IMR-90 (cell line): ENCODE data around the gene FAM98C. TPM values are rescaled to one million over a fixed set of nuclear protein-coding genes. Genes with fewer than 3 reads are reported as not detected.

Experiments
- ATAC-seq: fragments of 200-7000 bp; cut with Tn5 transposase; 2 replicates; pipeline ENCODE4 v1.9.1; 2020; ENCODE audit warnings: low read depth, mild to moderate bottlenecking, moderate library complexity
- BruUV-seq: library from RNA; stranded (reverse); fragments of 400-500 nt; replicated peaks from 2 replicates; lab custom pipeline; 2021; lab: Mats Ljungman, UMichigan
- CTCF ChIA-PET: fragments of 300-600 bp; formaldehyde crosslinking; extraction: SDS; loops from one replicate; lab custom pipeline; 2021; ENCODE audit warnings: antibody characterized with exemption; lab: Yijun Ruan, JAX
- POLR2A ChIA-PET: fragments of 300-600 bp; sonication (Branson Sonifier 250); formaldehyde crosslinking; loops from one replicate; lab custom pipeline; 2022; ENCODE audit warnings: antibody characterized with exemption; ENCODE audit not compliant: unreplicated experiment; lab: Charles Lee
- DNase-seq: peaks from one replicate; pipeline ENCODE4 v3.0.0; 2013
- H2AFZ ChIP-seq: replicated peaks from 2 replicates; pipeline ENCODE3; 2013; ENCODE audit warnings: low read length, mild to moderate bottlenecking; ENCODE audit not compliant: poor library complexity
- H2AK5ac ChIP-seq: 2 replicates; pipeline ENCODE4 v1.6.1; 2013; ENCODE audit warnings: low read depth, low read length, inconsistent platforms
- H2AK9ac ChIP-seq: replicated peaks from 2 replicates; pipeline ENCODE3; 2013; ENCODE audit warnings: mild to moderate bottlenecking, low read depth, low read length, moderate library complexity; ENCODE audit not compliant: poor library complexity
- H2BK120ac ChIP-seq: 2 replicates; pipeline ENCODE4 v1.6.1; 2013; ENCODE audit warnings: low read depth, low read length, inconsistent platforms
- H2BK15ac ChIP-seq: 3 replicates; pipeline ENCODE4 v1.6.1; 2013; ENCODE audit warnings: low read depth, low read length, inconsistent platforms
- H2BK20ac ChIP-seq: 2 replicates; pipeline ENCODE4 v1.6.1; 2013; ENCODE audit warnings: low read depth, mild to moderate bottlenecking, inconsistent platforms, low read length, moderate library complexity
- H2BK5ac ChIP-seq: 2 replicates; pipeline ENCODE4 v1.6.1; 2013; ENCODE audit warnings: mild to moderate bottlenecking, low read depth, low read length, inconsistent platforms; ENCODE audit not compliant: poor library complexity, severe bottlenecking
- H3K14ac ChIP-seq: replicated peaks from 2 replicates; pipeline ENCODE4 v1.6.1; 2013; ENCODE audit warnings: low read depth, low read length, inconsistent platforms
- H3K18ac ChIP-seq: 2 replicates; pipeline ENCODE4 v1.6.1; 2013; ENCODE audit warnings: low read depth, low read length, control low read depth
- H3K23ac ChIP-seq: 2 replicates; pipeline ENCODE4 v1.6.1; 2013; ENCODE audit warnings: low read depth, low read length, inconsistent platforms
- H3K27ac ChIP-seq: 2 replicates; pipeline ENCODE4 v1.5.1; 2013; ENCODE audit warnings: mild to moderate bottlenecking, control low read depth, low read length; ENCODE audit not compliant: insufficient read depth
- H3K27me3 ChIP-seq: 2 replicates; pipeline ENCODE4 v1.6.1; 2013; ENCODE audit warnings: low read length; ENCODE audit not compliant: control insufficient read depth, insufficient read depth
- H3K36me3 ChIP-seq: 2 replicates; pipeline ENCODE4 v1.6.1; 2013; ENCODE audit warnings: low read length, mixed read lengths; ENCODE audit not compliant: control insufficient read depth, insufficient read depth
- H3K4ac ChIP-seq: 2 replicates; pipeline ENCODE4 v1.6.1; 2013; ENCODE audit warnings: low read depth, low read length, inconsistent platforms
- H3K4me1 ChIP-seq: 2 replicates; pipeline ENCODE4 v1.6.1; 2013; ENCODE audit warnings: low read length, mixed read lengths; ENCODE audit not compliant: control insufficient read depth, insufficient read depth
- H3K4me2 ChIP-seq: 2 replicates; pipeline ENCODE4 v1.6.1; 2013; ENCODE audit warnings: low read depth, mild to moderate bottlenecking, control low read depth, low read length, moderate library complexity
- H3K4me3 ChIP-seq: 2 replicates; pipeline ENCODE4 v1.5.1; 2013; ENCODE audit warnings: low read depth, mild to moderate bottlenecking, control low read depth, low read length, moderate library complexity; ENCODE audit not compliant: insufficient read depth
- H3K56ac ChIP-seq: 2 replicates; pipeline ENCODE4 v1.6.1; 2013; ENCODE audit warnings: low read length, inconsistent platforms; ENCODE audit not compliant: insufficient read depth; ENCODE audit errors: extremely low read depth
- H3K79me1 ChIP-seq, 2 experiments: 2 replicates each; pipeline ENCODE4 v1.6.1; 2013; ENCODE audit warnings: low read length in 2 of 2, inconsistent platforms in 1 of 2, low read depth in 1 of 2
- H3K9ac ChIP-seq: 2 replicates; pipeline ENCODE4 v1.6.1; 2013; ENCODE audit warnings: low read depth, low read length, control low read depth
- H3K9me1 ChIP-seq: 2 replicates; pipeline ENCODE4 v1.6.1; 2013; ENCODE audit warnings: low read length, inconsistent platforms; ENCODE audit not compliant: insufficient read depth
- H3K9me3 ChIP-seq: 2 replicates; pipeline ENCODE4 v1.6.1; 2013; ENCODE audit warnings: low read length; ENCODE audit not compliant: control insufficient read depth, insufficient read depth
- H4K20me1 ChIP-seq: 2 replicates; pipeline ENCODE4 v1.6.1; 2013; ENCODE audit warnings: low read length, inconsistent platforms; ENCODE audit not compliant: insufficient read depth
- H4K5ac ChIP-seq: 2 replicates; pipeline ENCODE4 v1.6.1; 2013; ENCODE audit warnings: mild to moderate bottlenecking, low read depth, low read length, control low read depth
- H4K8ac ChIP-seq, 2 experiments: 2 replicates each; pipeline ENCODE4 v1.6.1; 2013; ENCODE audit warnings: low read depth in 2 of 2, low read length in 2 of 2, control low read depth in 1 of 2, inconsistent platforms in 1 of 2
- H4K91ac ChIP-seq: 2 replicates; pipeline ENCODE4 v1.6.1; 2013; ENCODE audit warnings: low read depth, low read length, inconsistent platforms; ENCODE audit not compliant: insufficient read depth
- CHD1 ChIP-seq: IDR thresholded peaks from 2 replicates; pipeline ENCODE4 v1.6.1; 2012; ENCODE audit warnings: low read depth, low read length, improper control_type of control experiment
- CTCF ChIP-seq: conservative IDR thresholded peaks from 2 replicates; pipeline ENCODE4 v1.5.1; 2012; ENCODE audit warnings: mild to moderate bottlenecking, low read depth, low read length, improper control_type of control experiment
- NFE2L2 ChIP-seq: fragments of 150-350 bp; IDR thresholded peaks from 2 replicates; pipeline ENCODE4 v1.6.1; 2016; ENCODE audit warnings: low read depth, mild to moderate bottlenecking, low read length
- RFX5 ChIP-seq: IDR thresholded peaks from 2 replicates; pipeline ENCODE4 v1.8.0; 2012; ENCODE audit warnings: low read depth, mild to moderate bottlenecking, low read length, moderate library complexity
- WGBS, 2 experiments: methylation state at CpG; one replicate each; pipeline versions ENCODE4 v1.1.5 to v1.1.7; 2013; ENCODE audit warnings: missing lambda C conversion rate in 2 of 2; ENCODE audit not compliant: insufficient read length in 1 of 2; ENCODE audit errors: extremely low coverage in 2 of 2; 5-methylcytosine and 5-hydroxymethylcytosine counted together
- dilution Hi-C: fragments of 300-500 bp; cut with HindIII; formaldehyde crosslinking; loops from one replicate; pipeline ENCODE4 v1.14.3; 2018; ENCODE audit warnings: low sequenced_read_pairs; ENCODE audit not compliant: unreplicated experiment
- in situ Hi-C: fragments of 300-500 bp; cut with MboI; formaldehyde crosslinking; loops from 3 replicates; pipeline ENCODE4 v1.14.3; 2019; ENCODE audit warnings: low sequenced_read_pairs, inconsistent platforms, mixed read lengths
- intact Hi-C: fragments of 100-400 bp; cut with micrococcal nuclease; formaldehyde crosslinking; loops from 2 replicates; pipeline ENCODE4 v1.10.0; 2022
- polyA plus RNA-seq, 3 experiments: library from polyadenylated mRNA; depleted of rRNA; stranded (reverse); fragments of >200 nt; gene quantifications; 2 replicates each; pipeline ENCODE4 v1.2.3, GENCODE V29; 2012; ENCODE audit warnings: low replicate concordance in 1 of 3
- total RNA-seq: library from RNA; depleted of rRNA; stranded (reverse); fragments of >200 nt; gene quantifications from 2 replicates; pipeline ENCODE4 v1.2.3, GENCODE V29; 2012

Gene FAM98C
- total and polyA plus RNA-seq, 2 of the 4 experiments (the other 2 are of a cell fraction): 3.6 to 17.9 TPM

DNA sequence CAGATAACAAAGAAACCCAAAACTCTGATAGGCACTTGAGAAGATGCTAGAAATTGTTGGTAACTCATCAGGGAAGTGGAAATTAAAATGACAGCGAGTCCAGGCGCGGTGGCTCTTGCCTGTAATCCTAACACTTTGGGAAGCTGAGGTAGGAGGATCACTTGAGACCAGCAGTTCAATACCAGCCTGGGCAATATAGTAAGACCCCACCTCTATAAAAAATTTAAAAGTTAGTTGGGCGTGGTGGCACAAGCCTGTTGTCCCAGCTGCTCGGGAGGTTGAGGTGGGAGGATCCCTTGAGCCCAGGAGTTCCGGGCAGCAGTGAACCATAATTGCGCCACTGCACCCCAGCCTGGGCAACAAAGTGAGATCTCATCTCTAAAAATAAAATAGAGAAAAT, 28.0 kb downstream of the FAM98C start:
- Histone ChIP-seq H3K9me3 (no peaks in the 10 kb centered on the region), H2AFZ (no peak overlapping the region), H2AK9ac (no peak overlapping the region), H3K4ac (no peak overlapping the region), H3K79me1 (no peaks in the 10 kb centered on the region), H3K23ac (no peak overlapping the region), H2BK5ac (no peak overlapping the region), H2AK5ac (no peak overlapping the region), H3K27me3 (peaks cover 35% of the 10 kb centered on the region), H3K9me1 (no peaks in the 10 kb centered on the region), H2BK15ac (no peak overlapping the region), H2BK20ac (no peak overlapping the region), H3K36me3 (no peaks in the 10 kb centered on the region), H3K14ac (no peak overlapping the region), H3K18ac (no peak overlapping the region), H4K20me1 (no peaks in the 10 kb centered on the region), H3K27ac (no peak overlapping the region), H4K8ac (no peak overlapping the region), H3K4me1 (no peaks in the 10 kb centered on the region), H3K4me3 (no peak overlapping the region), H3K56ac (no peak overlapping the region), H2BK120ac (no peak overlapping the region), H4K5ac (no peak overlapping the region), H4K91ac (no peak overlapping the region), H3K9ac (no peak overlapping the region), H3K4me2 (no peak overlapping the region)
- dilution Hi-C loops (no loop called here), in situ Hi-C loops (no loop called here), intact Hi-C loops (no loop called here)
- no CpG with 5 or more reads among the region's 7 CpGs for WGBS, 2 experiments
- POLR2A ChIA-PET: no interaction called here
- BruUV-seq: no TSS peak
- no peak for ATAC-seq
- CTCF ChIA-PET: no interaction called here
- no peak for DNase-seq
- TF ChIP-seq CTCF (no peak), CHD1 (no peak), RFX5 (no peak), NFE2L2 (no peak)
